HG03439 (cell line): ENCODE data around the gene SLC4A9.
A peak's percentile ranks its signal among the peaks of the same experiment; 100 is the strongest.
"Not testable (repeated sequence)": the region's sequence is repeated elsewhere in the genome, so short reads cannot be mapped to it uniquely, and the experiment has no call there.

ENCODE experiments used
- ATAC-seq: cut with Tn5 transposase; IDR thresholded peaks from one replicate; pipeline ENCODE4 v1.9.1; 2021; ENCODE audit warnings: mild to moderate bottlenecking, moderate library complexity; ENCODE audit not compliant: unreplicated experiment

The SLC4A9 gene

GRCh38 chr5:140399979-140400729 lies 40.2 kb downstream of the SLC4A9 start:
- ATAC-seq = peak; percentile 3

- ATAC-seq = peak; percentile 66
These were observed 40.9 kb downstream of the SLC4A9 start for GRCh38 chr5:140400730-140401361.

GRCh38 chr5:140401362-140402257 lies 41.6 kb downstream of the SLC4A9 start, which contains the start of gene ANKHD1:
ANKHD1 (plus strand) TSS chr5:140401833; CDS start chr5:140401968, 135 bp downstream.
- peak; percentile 90 for ATAC-seq

- peak; percentile 1 for ATAC-seq
These were observed 42.5 kb downstream of the SLC4A9 start for GRCh38 chr5:140402258-140403074.

- no peak for ATAC-seq
These were observed 43.6 kb downstream of the SLC4A9 start for GRCh38 chr5:140403613-140404012.

GRCh38 chr5:140408750-140409241 lies 48.8 kb downstream of the SLC4A9 start:
- no peak for ATAC-seq

- ATAC-seq = no peak
These were observed 53.2 kb downstream of the SLC4A9 start for GRCh38 chr5:140413230-140413629.

DNA sequence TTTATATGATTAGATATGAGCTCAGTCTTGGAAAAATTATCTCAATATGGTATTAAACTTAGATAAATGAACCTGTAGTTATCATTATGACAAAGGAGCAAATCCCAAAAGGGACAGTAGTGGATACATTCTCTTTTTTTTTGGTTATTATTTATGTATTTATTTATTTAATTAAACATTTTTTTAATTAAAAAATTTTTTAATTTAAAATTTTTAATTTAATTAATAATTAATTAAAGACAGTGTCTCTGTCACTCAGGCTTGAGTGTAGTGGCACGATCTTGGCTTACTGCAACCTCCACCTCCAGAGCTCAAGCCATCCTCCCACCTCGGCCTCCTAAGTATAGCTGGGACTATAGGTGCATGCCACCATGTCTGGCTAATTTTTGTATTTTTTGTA lies 57.2 kb downstream of the SLC4A9 start:
- no peak for ATAC-seq

GRCh38 chr5:140418862-140419520 lies 59.0 kb downstream of the SLC4A9 start:
- ATAC-seq = no peak

DNA sequence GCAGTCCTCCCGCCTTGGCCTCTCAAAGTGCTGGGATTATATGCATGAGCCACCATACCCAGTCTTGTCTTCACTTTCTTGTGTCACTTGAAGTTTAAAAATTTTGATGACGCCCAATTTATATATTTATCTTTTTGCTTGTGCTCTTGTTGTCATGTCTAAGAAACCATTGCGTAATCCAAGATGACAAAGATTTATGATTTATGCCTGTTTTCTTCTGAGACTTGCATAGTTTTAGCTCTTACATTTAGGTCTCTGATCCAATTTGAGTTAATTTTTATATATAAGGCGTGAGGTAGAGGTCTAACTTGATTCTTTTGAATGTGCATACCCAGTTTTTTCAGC lies 60.2 kb downstream of the SLC4A9 start:
- no peak for ATAC-seq

DNA sequence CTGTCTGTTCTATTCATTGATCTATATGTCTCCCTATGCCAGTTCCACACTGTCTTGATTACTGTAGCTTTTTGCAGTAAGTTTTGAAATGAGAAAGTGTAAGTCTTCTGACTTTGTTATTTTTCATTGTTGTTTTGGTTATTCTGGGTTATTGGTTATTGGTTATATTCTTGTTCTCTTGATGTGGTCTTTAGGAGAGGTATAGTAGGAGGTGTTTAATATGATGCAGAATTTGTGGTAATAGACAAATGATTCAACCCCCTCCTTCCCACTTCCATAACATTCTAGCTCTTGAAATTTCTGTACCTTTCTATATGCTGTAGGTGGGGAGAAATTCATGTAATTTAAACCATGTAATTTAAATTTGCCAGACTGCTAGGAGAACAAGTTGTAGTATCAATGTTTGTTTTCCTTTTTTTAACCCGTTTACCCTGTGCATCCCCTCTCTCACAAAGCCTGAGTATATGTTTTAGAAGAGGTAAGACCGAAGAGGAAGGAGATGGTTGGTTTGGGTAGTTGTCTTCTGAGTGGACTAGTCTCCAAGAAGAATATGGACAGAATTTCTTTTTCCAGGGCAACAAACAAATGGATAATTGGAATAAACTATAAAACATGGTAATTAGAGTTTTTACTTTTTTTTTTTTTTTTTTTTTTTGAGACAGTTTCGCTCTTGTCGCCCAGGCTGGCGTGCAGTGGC lies 60.8 kb downstream of the SLC4A9 start:
- no peak for ATAC-seq

DNA sequence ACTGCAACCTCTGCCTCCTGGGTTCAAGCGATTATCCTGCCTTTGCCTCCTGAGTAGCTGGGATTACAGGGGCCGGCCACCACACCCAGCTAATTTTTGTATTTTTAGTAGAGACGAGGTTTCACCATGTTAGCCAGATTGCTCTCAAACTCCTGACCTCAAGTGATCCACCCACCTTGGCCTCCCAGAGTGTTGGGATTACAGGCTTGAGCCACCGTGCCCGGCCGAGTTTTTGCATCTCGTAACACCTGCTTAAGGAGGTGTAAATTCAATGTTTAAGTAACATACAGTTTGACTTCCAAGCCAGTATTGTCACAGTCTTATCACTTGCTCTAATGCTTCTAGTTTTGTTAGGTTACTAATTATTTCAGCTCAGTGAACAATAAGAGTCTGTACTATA lies 61.4 kb downstream of the SLC4A9 start:
- not testable (repeated sequence) for ATAC-seq

DNA sequence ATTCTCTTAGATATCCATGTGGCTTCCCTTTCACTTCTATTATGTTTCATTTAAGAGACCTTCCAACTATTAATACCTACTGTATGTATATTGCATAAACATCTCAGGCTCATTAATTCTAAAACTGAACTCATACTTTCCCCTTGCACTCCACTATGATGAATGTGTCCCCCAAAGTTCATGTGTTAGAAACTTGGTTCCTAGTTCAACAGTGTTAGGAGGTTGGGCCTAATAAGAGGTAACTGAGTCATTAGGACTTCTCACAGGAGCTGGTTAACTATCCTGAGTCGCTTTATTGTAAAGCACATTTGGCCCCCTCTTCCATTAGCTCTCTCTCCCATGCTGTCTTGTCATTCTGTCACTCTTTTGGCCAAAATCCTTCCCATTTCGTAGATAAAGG lies 63.6 kb downstream of the SLC4A9 start:
- no peak for ATAC-seq

- no peak for ATAC-seq
These were observed 64.1 kb downstream of the SLC4A9 start for GRCh38 chr5:140424135-140424534.
